ENCODE data around the gene ABHD12B. TPM values are rescaled to one million over a fixed set of nuclear protein-coding genes. Genes with fewer than 3 reads are reported as not detected.

Gene ABHD12B
- total RNA-seq, 6 donors from 2014 or later, result 0.26 to 7.6 (median 0.44) TPM; not detected in 3

GRCh38 chr14:50924236-50924635 is 52.4 kb downstream of the ABHD12B start:
- Histone ChIP-seq H3K4me1 (peaks cover 0 to 3% (median 0%) of the 10 kb centered on the region in 4 donors), H3K9me3 (no peaks in the 10 kb centered on the region), H3K27me3 (no peaks in the 10 kb centered on the region), H3K27ac (no peak overlapping the region), H3K36me3 (peaks cover 0 to 25% (median 5%) of the 10 kb centered on the region in 4 donors), H3K4me3 (no peak overlapping the region)
- no peak for ATAC-seq (ENCODE audit: low FRiP score in 2 of 2)
- no peak for DNase-seq
- no peak for TF ChIP-seq POLR2A (IDR thresholded peaks at IDR 0.05)
- TF ChIP-seq CTCF (IDR thresholded peaks at IDR 0.05), result no peak
- TF ChIP-seq EP300 (IDR thresholded peaks at IDR 0.05), result no peak
- TF ChIP-seq POLR2AphosphoS5 (IDR thresholded peaks at IDR 0.05), result no peak
- 61 to 62% methylated on average over 6 of the region's 6 CpGs for WGBS, 2 donors

GRCh38 chr14:50924843-50925242 is 53.0 kb downstream of the ABHD12B start:
- Histone ChIP-seq H3K4me1 (peaks cover 0 to 3% (median 0%) of the 10 kb centered on the region in 4 donors), H3K27me3 (no peaks in the 10 kb centered on the region), H3K9me3 (no peaks in the 10 kb centered on the region), H3K4me3 (no peak overlapping the region), H3K27ac (no peak overlapping the region), H3K36me3 (peaks cover 0 to 31% (median 5%) of the 10 kb centered on the region in 4 donors)
- 60 to 67% methylated on average over 4 of the region's 4 CpGs for WGBS, 2 donors
- ATAC-seq (ENCODE audit: low FRiP score in 2 of 2), result no peak
- no peak for DNase-seq
- TF ChIP-seq CTCF (IDR thresholded peaks at IDR 0.05) (no peak), POLR2AphosphoS5 (IDR thresholded peaks at IDR 0.05) (no peak), POLR2A (IDR thresholded peaks at IDR 0.05) (no peak), EP300 (IDR thresholded peaks at IDR 0.05) (no peak)

GRCh38 chr14:50926851-50927386 is 55.1 kb downstream of the ABHD12B start:
- H3K27ac ChIP-seq, result peak overlapping the region in 3 of 4 donors; percentile 46 to 80 (median 67)
- no peaks in the 10 kb centered on the region for H3K27me3 ChIP-seq
- H3K4me3 ChIP-seq, result no peak overlapping the region
- H3K9me3 ChIP-seq, result no peaks in the 10 kb centered on the region
- TF ChIP-seq EP300 (IDR thresholded peaks at IDR 0.05), result no peak
- no peak for TF ChIP-seq CTCF (IDR thresholded peaks at IDR 0.05)
- no peak for TF ChIP-seq POLR2AphosphoS5 (IDR thresholded peaks at IDR 0.05)
- TF ChIP-seq POLR2A (IDR thresholded peaks at IDR 0.05), result peak in 1 of 4 donors; percentile 13
- peaks cover 0 to 35% (median 5%) of the 10 kb centered on the region in 4 donors for H3K36me3 ChIP-seq
- H3K4me1 ChIP-seq, result peaks cover 0 to 3% (median 0%) of the 10 kb centered on the region in 4 donors
- ATAC-seq (ENCODE audit: low FRiP score in 2 of 2) (peak in 1 of 2 donors; percentile 53), DNase-seq (no peak)
- WGBS, 2 donors, result 64 to 69% methylated on average over 3 of the region's 3 CpGs

- H3K27ac ChIP-seq, result peak overlapping the region; percentile 54 to 80 (median 65)
- H3K4me3 ChIP-seq, result no peak overlapping the region
- ATAC-seq (ENCODE audit: low FRiP score in 2 of 2) (peak; percentile 77 to 87), DNase-seq (peak in 1 of 2 donors; percentile 74)
- H3K27me3 ChIP-seq, result no peaks in the 10 kb centered on the region
- H3K9me3 ChIP-seq, result no peaks in the 10 kb centered on the region
- H3K4me1 ChIP-seq, result peaks cover 0 to 3% (median 0%) of the 10 kb centered on the region in 4 donors
- peaks cover 0 to 33% (median 0%) of the 10 kb centered on the region in 4 donors for H3K36me3 ChIP-seq
- WGBS, 2 donors, result 62 to 77% methylated on average over 5 to 6 of the region's 6 CpGs
- TF ChIP-seq POLR2A (IDR thresholded peaks at IDR 0.05), result no peak
- TF ChIP-seq POLR2AphosphoS5 (IDR thresholded peaks at IDR 0.05), result peak; percentile 39 to 60
- TF ChIP-seq EP300 (IDR thresholded peaks at IDR 0.05), result peak in 1 of 4 donors; percentile 3
Observed at GRCh38 chr14:50928002-50928635, 56.3 kb downstream of the ABHD12B start.

- Histone ChIP-seq H3K4me3 (no peak overlapping the region), H3K36me3 (peaks cover 0 to 34% (median 0%) of the 10 kb centered on the region in 4 donors), H3K27ac (no peak overlapping the region), H3K9me3 (no peaks in the 10 kb centered on the region), H3K27me3 (no peaks in the 10 kb centered on the region), H3K4me1 (peaks cover 0 to 3% (median 0%) of the 10 kb centered on the region in 4 donors)
- TF ChIP-seq POLR2A (IDR thresholded peaks at IDR 0.05) (no peak), POLR2AphosphoS5 (IDR thresholded peaks at IDR 0.05) (no peak), EP300 (IDR thresholded peaks at IDR 0.05) (no peak), CTCF (IDR thresholded peaks at IDR 0.05) (no peak)
- no peak for DNase-seq
- WGBS, 2 donors, result 92 to 94% methylated on average over 2 of the region's 2 CpGs
- no peak for ATAC-seq (ENCODE audit: low FRiP score in 2 of 2)
Observed at GRCh38 chr14:50929506-50929905, 57.7 kb downstream of the ABHD12B start.
